ENCODE results near the gene CFAP119.

DNA sequence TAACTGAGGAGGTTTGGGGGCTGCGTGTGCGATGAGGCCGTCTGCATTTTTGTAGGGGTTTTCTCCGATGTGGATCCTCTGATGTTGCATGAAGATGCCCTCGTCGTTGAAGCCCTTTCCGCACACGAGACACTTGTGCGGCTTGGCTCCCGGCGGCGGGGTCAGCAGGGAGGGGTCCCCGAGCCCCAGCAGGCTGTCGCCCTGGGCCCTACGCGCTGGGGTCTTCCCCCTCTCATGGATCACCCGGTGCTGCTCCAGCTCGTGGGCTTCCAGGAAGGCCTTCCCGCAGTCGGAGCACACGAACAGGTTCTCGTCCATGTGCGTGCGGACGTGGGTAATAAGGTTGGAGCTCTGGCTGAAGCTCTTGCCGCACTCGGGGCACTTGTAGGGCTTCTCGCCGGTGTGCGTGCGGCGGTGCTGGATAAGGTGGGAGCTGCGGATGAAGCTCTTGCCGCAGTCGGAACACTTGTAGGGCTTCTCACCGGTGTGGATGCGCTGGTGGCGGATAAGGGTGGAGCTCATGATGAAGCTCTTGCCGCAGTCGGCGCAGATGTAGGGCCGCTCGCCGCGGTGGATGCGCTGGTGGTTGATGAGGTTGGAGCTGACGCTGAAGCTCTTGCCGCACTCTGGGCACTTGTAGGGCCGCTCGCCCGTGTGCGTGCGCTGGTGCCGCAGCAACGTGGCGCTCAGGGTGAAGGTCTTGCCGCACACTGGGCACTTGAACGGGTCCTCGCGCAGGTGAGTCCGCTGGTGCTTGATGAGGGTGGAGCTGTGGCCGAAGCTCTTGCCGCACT, 20.8 kb upstream of the CFAP119 start:
- TF ChIP-seq, protein P1, sequence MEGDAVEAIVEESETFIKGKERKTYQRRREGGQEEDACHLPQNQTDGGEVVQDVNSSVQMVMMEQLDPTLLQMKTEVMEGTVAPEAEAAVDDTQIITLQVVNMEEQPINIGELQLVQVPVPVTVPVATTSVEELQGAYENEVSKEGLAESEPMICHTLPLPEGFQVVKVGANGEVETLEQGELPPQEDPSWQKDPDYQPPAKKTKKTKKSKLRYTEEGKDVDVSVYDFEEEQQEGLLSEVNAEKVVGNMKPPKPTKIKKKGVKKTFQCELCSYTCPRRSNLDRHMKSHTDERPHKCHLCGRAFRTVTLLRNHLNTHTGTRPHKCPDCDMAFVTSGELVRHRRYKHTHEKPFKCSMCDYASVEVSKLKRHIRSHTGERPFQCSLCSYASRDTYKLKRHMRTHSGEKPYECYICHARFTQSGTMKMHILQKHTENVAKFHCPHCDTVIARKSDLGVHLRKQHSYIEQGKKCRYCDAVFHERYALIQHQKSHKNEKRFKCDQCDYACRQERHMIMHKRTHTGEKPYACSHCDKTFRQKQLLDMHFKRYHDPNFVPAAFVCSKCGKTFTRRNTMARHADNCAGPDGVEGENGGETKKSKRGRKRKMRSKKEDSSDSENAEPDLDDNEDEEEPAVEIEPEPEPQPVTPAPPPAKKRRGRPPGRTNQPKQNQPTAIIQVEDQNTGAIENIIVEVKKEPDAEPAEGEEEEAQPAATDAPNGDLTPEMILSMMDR (IDR thresholded peaks at IDR 0.05; ENCODE audit: low read length): no peak
- no peak for TF ChIP-seq EZH2 (IDR thresholded peaks at IDR 0.05; ENCODE audit: borderline replicate concordance, low read length)

Data from OCI-LY1 (cell line).